ENCODE results near the gene LSM2. TPM values are rescaled to one million over a fixed set of nuclear protein-coding genes. Genes with fewer than 3 reads are reported as not detected.

LSM2 gene
- total and polyA plus RNA-seq, 9 of the 15 experiments (the other 6 are each of a cell fraction or from before 2014, with no cell fraction given) = 154 to 407 (median 223) TPM

DNA sequence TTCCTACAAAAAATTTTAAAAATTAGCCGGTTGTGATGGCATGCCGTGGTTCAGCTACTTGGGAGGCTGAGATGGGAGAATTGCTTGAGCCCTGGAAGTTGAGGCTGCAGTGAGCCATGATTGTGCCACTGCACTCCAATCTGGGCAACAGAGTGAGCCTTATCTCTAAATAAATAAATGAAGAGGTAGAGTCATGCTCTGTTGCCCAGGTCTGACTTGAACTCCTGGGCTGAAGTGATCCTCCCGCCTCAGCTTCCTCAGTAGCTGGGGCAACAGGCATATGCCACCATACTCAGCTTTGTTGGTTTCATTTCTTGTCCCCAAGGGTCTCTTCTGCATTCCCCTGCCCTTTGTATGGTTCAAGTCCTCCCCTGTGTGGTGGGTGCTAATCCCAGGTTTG lies 37.7 kb upstream of the LSM2 start:
- H3K27me3 ChIP-seq (ENCODE audit: control insufficient read depth in 2 of 2, insufficient read depth in 2 of 2, low read length in 2 of 2) = no peaks in the 10 kb centered on the region
- peaks cover under 1% of the 10 kb centered on the region; the same call in 1 of the 3 replicates for H3K79me2 ChIP-seq (ENCODE audit: control insufficient read depth, insufficient read depth, low read length)
- no peak overlapping the region for H3K4me3 ChIP-seq
- FAIRE-seq = no peak
- H3K9me1 ChIP-seq (ENCODE audit: control insufficient read depth, insufficient read depth, low read length) = no peaks in the 10 kb centered on the region
- no peak overlapping the region for H3K9ac ChIP-seq (ENCODE audit: insufficient read depth in 1 of 2, low read depth in 2 of 2, low read length in 2 of 2)
- peaks cover under 1% of the 10 kb centered on the region for H4K20me1 ChIP-seq (replicated peaks; ENCODE audit: control insufficient read depth, insufficient read depth, low read length)
- no peaks in the 10 kb centered on the region for H3K9me3 ChIP-seq (replicated peaks; ENCODE audit: control insufficient read depth, insufficient read depth, low read depth, low read length)
- DNase-seq (ENCODE audit: extremely low read depth in 1 of 4, low spot score in 3 of 4) = no peak
- WGBS (ENCODE audit: insufficient coverage, low coverage, missing lambda C conversion rate) = 83% methylated on average over 3 of the region's 3 CpGs
- intact Hi-C loops (cut with micrococcal nuclease) (no loop called here), in situ Hi-C loops (cut with MboI) (no loop called here)
- POLR2A ChIA-PET = interaction anchor here (0.6 to 15.7 kb wide), 21 partner anchors 8 to 1262 kb away, joined by 3 to 229 read pairs (median 5); partner anchors contain the start of genes ABHD16A, BAG6, CLIC1 and CSNK2B
- H2AFZ ChIP-seq (ENCODE audit: low read depth, low read length) = no peak overlapping the region
- peaks cover 15% of the 10 kb centered on the region for H3K36me3 ChIP-seq (ENCODE audit: control insufficient read depth, insufficient read depth, low read length)
- no peak for ATAC-seq
- BruUV-seq (replicated peaks) = no TSS peak
- H3K4me1 ChIP-seq (replicated peaks in 1 of 2; ENCODE audit: control insufficient read depth in 2 of 2, insufficient read depth in 2 of 2, low read length in 2 of 2) = peaks cover 0 to 9% of the 10 kb centered on the region in 2 experiments; a peak in 1 of 5 replicates
- H3K4me2 ChIP-seq (ENCODE audit: insufficient read depth, low read length) = no peak overlapping the region
- H3K27ac ChIP-seq (ENCODE audit: extremely low read depth, low read depth, low read length) = no peak overlapping the region
- CTCF ChIA-PET (ENCODE audit: low intra/inter-chr PET ratio) = no interaction called here
- TF ChIP-seq NFE2 (IDR thresholded peaks at IDR 0.05; ENCODE audit: low read depth) (no peak), GABPB2 (CRISPR knock-in tag; conservative IDR thresholded peaks at IDR 0.05) (no peak), ZNF24 (IDR thresholded peaks at IDR 0.05) (no peak), TCF7L2 (IDR thresholded peaks at IDR 0.05; ENCODE audit: low read depth, low read length) (no peak), CC2D1A (IDR thresholded peaks at IDR 0.05) (no peak), CBFA2T3 (IDR thresholded peaks at IDR 0.05) (no peak), CBX5 (IDR thresholded peaks at IDR 0.05; ENCODE audit: borderline replicate concordance, low read depth) (no peak), YBX1 (IDR thresholded peaks at IDR 0.05) (no peak), KDM5B (IDR thresholded peaks at IDR 0.05; ENCODE audit: insufficient replicate concordance, low read depth, low read length) (peak; percentile 30), ZNF77 (CRISPR knock-in tag; IDR thresholded peaks at IDR 0.05) (no peak), ZNF282 (CRISPR knock-in tag; IDR thresholded peaks at IDR 0.05) (no peak), STAG1 (CRISPR knock-in tag; IDR thresholded peaks at IDR 0.05; ENCODE audit: borderline replicate concordance) (0 out of 2 replicates have a peak, but pooled peaks have one; percentile 8), ZFX (CRISPR knock-in tag; IDR thresholded peaks at IDR 0.05) (0 out of 2 replicates have a peak, but pooled peaks have one; percentile 20), HEY1 (CRISPR knock-in tag; IDR thresholded peaks at IDR 0.05; ENCODE audit: borderline replicate concordance) (no peak), ZNF561 (CRISPR knock-in tag; conservative IDR thresholded peaks at IDR 0.05) (no peak)
- TF ChIP-seq, protein P1, sequence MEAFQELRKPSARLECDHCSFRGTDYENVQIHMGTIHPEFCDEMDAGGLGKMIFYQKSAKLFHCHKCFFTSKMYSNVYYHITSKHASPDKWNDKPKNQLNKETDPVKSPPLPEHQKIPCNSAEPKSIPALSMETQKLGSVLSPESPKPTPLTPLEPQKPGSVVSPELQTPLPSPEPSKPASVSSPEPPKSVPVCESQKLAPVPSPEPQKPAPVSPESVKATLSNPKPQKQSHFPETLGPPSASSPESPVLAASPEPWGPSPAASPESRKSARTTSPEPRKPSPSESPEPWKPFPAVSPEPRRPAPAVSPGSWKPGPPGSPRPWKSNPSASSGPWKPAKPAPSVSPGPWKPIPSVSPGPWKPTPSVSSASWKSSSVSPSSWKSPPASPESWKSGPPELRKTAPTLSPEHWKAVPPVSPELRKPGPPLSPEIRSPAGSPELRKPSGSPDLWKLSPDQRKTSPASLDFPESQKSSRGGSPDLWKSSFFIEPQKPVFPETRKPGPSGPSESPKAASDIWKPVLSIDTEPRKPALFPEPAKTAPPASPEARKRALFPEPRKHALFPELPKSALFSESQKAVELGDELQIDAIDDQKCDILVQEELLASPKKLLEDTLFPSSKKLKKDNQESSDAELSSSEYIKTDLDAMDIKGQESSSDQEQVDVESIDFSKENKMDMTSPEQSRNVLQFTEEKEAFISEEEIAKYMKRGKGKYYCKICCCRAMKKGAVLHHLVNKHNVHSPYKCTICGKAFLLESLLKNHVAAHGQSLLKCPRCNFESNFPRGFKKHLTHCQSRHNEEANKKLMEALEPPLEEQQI (IDR thresholded peaks at IDR 0.05) = no peak
- TF ChIP-seq, protein P2, sequence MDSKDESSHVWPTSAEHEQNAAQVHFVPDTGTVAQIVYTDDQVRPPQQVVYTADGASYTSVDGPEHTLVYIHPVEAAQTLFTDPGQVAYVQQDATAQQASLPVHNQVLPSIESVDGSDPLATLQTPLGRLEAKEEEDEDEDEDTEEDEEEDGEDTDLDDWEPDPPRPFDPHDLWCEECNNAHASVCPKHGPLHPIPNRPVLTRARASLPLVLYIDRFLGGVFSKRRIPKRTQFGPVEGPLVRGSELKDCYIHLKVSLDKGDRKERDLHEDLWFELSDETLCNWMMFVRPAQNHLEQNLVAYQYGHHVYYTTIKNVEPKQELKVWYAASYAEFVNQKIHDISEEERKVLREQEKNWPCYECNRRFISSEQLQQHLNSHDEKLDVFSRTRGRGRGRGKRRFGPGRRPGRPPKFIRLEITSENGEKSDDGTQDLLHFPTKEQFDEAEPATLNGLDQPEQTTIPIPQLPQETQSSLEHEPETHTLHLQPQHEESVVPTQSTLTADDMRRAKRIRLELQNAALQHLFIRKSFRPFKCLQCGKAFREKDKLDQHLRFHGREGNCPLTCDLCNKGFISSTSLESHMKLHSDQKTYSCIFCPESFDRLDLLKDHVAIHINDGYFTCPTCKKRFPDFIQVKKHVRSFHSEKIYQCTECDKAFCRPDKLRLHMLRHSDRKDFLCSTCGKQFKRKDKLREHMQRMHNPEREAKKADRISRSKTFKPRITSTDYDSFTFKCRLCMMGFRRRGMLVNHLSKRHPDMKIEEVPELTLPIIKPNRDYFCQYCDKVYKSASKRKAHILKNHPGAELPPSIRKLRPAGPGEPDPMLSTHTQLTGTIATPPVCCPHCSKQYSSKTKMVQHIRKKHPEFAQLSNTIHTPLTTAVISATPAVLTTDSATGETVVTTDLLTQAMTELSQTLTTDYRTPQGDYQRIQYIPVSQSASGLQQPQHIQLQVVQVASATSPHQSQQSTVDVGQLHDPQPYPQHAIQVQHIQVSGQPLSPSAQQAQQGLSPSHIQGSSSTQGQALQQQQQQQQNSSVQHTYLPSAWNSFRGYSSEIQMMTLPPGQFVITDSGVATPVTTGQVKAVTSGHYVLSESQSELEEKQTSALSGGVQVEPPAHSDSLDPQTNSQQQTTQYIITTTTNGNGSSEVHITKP (IDR thresholded peaks at IDR 0.05; ENCODE audit: partially characterized antibody) = no peak
- TF ChIP-seq, protein P3, sequence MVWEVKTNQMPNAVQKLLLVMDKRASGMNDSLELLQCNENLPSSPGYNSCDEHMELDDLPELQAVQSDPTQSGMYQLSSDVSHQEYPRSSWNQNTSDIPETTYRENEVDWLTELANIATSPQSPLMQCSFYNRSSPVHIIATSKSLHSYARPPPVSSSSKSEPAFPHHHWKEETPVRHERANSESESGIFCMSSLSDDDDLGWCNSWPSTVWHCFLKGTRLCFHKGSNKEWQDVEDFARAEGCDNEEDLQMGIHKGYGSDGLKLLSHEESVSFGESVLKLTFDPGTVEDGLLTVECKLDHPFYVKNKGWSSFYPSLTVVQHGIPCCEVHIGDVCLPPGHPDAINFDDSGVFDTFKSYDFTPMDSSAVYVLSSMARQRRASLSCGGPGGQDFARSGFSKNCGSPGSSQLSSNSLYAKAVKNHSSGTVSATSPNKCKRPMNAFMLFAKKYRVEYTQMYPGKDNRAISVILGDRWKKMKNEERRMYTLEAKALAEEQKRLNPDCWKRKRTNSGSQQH (CRISPR knock-in tag; IDR thresholded peaks at IDR 0.05) = no peak
